Activated CD4-positive, alpha-beta T cell treated with anti-CD3 and anti-CD28 coated beads, Interleukin-2, amount 50 U/mL, for 4 hours (primary cell): Measurements from ENCODE around the gene CXCR2.
"Not testable (repeated sequence)": the region's sequence is repeated elsewhere in the genome, so short reads cannot be mapped to it uniquely, and the experiment has no call there.

Source experiments
- DNase-seq, 2 experiments: peaks; one replicate each; pipeline ENCODE4 v3.0.0-alpha.2; 2020

CXCR2 gene

GRCh38 chr2:218125626-218126080, at the start of gene CXCR2:
TSS of gene CXCR2 (plus strand) at chr2:218126028. CDS start at chr2:218134802, 8,774 bp downstream.
- DNase-seq: no peak

GRCh38 chr2:218077464-218078216, 48.2 kb upstream of the CXCR2 start:
- no peak for DNase-seq

- DNase-seq: no peak
These were observed 45.6 kb upstream of the CXCR2 start for GRCh38 chr2:218079943-218080913.

GRCh38 chr2:218081063-218081462, 44.8 kb upstream of the CXCR2 start:
- no peak for DNase-seq

- DNase-seq: no peak
These were observed 44.1 kb upstream of the CXCR2 start for GRCh38 chr2:218081695-218082094.

GRCh38 chr2:218082586-218083351, 43.1 kb upstream of the CXCR2 start:
- DNase-seq: no peak

GRCh38 chr2:218083352-218083676, 42.5 kb upstream of the CXCR2 start:
- DNase-seq: no peak

GRCh38 chr2:218086478-218086877, 39.4 kb upstream of the CXCR2 start:
- DNase-seq: no peak

GRCh38 chr2:218089259-218089658, 36.6 kb upstream of the CXCR2 start:
- DNase-seq: no peak

- DNase-seq: no peak
These were observed 34.1 kb upstream of the CXCR2 start for GRCh38 chr2:218091746-218092145.

GRCh38 chr2:218093879-218094278, 31.9 kb upstream of the CXCR2 start:
- DNase-seq: no peak

- no peak for DNase-seq
These were observed 30.0 kb upstream of the CXCR2 start for GRCh38 chr2:218095853-218096252.

- DNase-seq: no peak
These were observed 27.9 kb upstream of the CXCR2 start for GRCh38 chr2:218097975-218098374.

- not testable (repeated sequence) for DNase-seq
These were observed 17.0 kb upstream of the CXCR2 start for GRCh38 chr2:218108834-218109233.

GRCh38 chr2:218121789-218122188, 4.0 kb upstream of the CXCR2 start:
- not testable (repeated sequence) for DNase-seq

- DNase-seq: not testable (repeated sequence)
These were observed 3.5 kb upstream of the CXCR2 start for GRCh38 chr2:218122286-218122685.

- no peak for DNase-seq
These were observed 1.8 kb upstream of the CXCR2 start for GRCh38 chr2:218123986-218124385.

GRCh38 chr2:218125095-218125494, 733 bp upstream of the CXCR2 start:
- no peak for DNase-seq

- DNase-seq: no peak
These were observed 2.2 kb downstream of the CXCR2 start for GRCh38 chr2:218127929-218128455.

- no peak for DNase-seq
These were observed 3.1 kb downstream of the CXCR2 start for GRCh38 chr2:218128781-218129457.

- DNase-seq: no peak
These were observed 3.8 kb downstream of the CXCR2 start for GRCh38 chr2:218129458-218130135.

GRCh38 chr2:218130377-218130776, 4.5 kb downstream of the CXCR2 start:
- DNase-seq: no peak
